GM23338 (cell line): ENCODE results near the gene PHKB. TPM values are rescaled to one million over a fixed set of nuclear protein-coding genes. Genes with fewer than 3 reads are reported as not detected.

Experiments used
- ATAC-seq: fragments of 200-7000 bp; cut with Tn5 transposase; 3 replicates; pipeline ENCODE4 v1.9.1; 2020
- DNase-seq: peaks from one replicate; pipeline ENCODE4 v3.0.0-alpha.2; 2015; ENCODE audit warnings: low spot score
- H2AFZ ChIP-seq: fragments of 200-600 bp; sonication (generic); 2 replicates; pipeline ENCODE4 v1.8.0; 2016; ENCODE audit warnings: antibody characterized with exemption, mild to moderate bottlenecking, moderate library complexity
- H3F3A ChIP-seq: fragments of 200-600 bp; sonication (generic); replicated peaks from 2 replicates; pipeline ENCODE4 v1.8.0; 2017; ENCODE audit warnings: antibody characterized with exemption, mixed run types, low read depth
- H3K27ac ChIP-seq: fragments of 200-600 bp; sonication (generic); 2 replicates; pipeline ENCODE4 v1.6.1; 2016; ENCODE audit warnings: low read depth
- H3K27me3 ChIP-seq: fragments of 200-600 bp; sonication (generic); 2 replicates; pipeline ENCODE4 v1.8.0; 2016; ENCODE audit warnings: mild to moderate bottlenecking, mixed run types, moderate library complexity; ENCODE audit not compliant: insufficient read depth
- H3K36me3 ChIP-seq: fragments of 200-600 bp; sonication (generic); 2 replicates; pipeline ENCODE4 v1.8.0; 2016; ENCODE audit warnings: mild to moderate bottlenecking; ENCODE audit not compliant: insufficient read depth
- H3K4me1 ChIP-seq: fragments of 200-600 bp; sonication (generic); 2 replicates; pipeline ENCODE4 v1.8.0; 2016; ENCODE audit warnings: mild to moderate bottlenecking, moderate library complexity; ENCODE audit not compliant: insufficient read depth
- H3K4me2 ChIP-seq: fragments of 200-600 bp; sonication (generic); 2 replicates; pipeline ENCODE4 v1.7.1; 2017; ENCODE audit warnings: mixed run types
- H3K4me3 ChIP-seq: fragments of 200-600 bp; sonication (generic); 2 replicates; pipeline ENCODE4 v1.6.1; 2016; ENCODE audit warnings: mixed run types
- H3K79me2 ChIP-seq: fragments of 200-600 bp; sonication (generic); replicated peaks from 2 replicates; pipeline ENCODE4 v1.8.0; 2017; ENCODE audit warnings: mild to moderate bottlenecking; ENCODE audit not compliant: insufficient read depth
- H3K9me2 ChIP-seq: fragments of 200-600 bp; sonication (generic); 2 replicates; pipeline ENCODE4 v1.8.0; 2017; ENCODE audit not compliant: insufficient read depth
- H4K20me1 ChIP-seq: fragments of 200-600 bp; sonication (generic); replicated peaks from 2 replicates; pipeline ENCODE4 v1.8.0; 2017; ENCODE audit warnings: mild to moderate bottlenecking; ENCODE audit not compliant: insufficient read depth
- H3K27ac Mint-ChIP-seq: 2 replicates; pipeline ENCODE4 v1.8.0; 2020; ENCODE audit warnings: inconsistent platforms, mild to moderate bottlenecking, moderate library complexity, mixed read lengths
- H3K27me3 Mint-ChIP-seq: 3 replicates; pipeline ENCODE4 v1.8.0; 2022; ENCODE audit warnings: low read depth, mild to moderate bottlenecking, moderate library complexity, mixed read lengths, inconsistent platforms; ENCODE audit not compliant: insufficient read depth, poor library complexity
- H3K36me3 Mint-ChIP-seq: 3 replicates; pipeline ENCODE4 v1.8.0; 2021; ENCODE audit warnings: low read depth, mild to moderate bottlenecking, inconsistent platforms, moderate library complexity, mixed read lengths
- H3K4me1 Mint-ChIP-seq: 3 replicates; pipeline ENCODE4 v1.8.0; 2020; ENCODE audit warnings: mild to moderate bottlenecking, inconsistent platforms, mixed read lengths
- H3K4me3 Mint-ChIP-seq: 3 replicates; pipeline ENCODE4 v1.8.0; 2021; ENCODE audit warnings: moderate library complexity, mild to moderate bottlenecking, inconsistent platforms, mixed read lengths
- H3K9me3 Mint-ChIP-seq: 3 replicates; pipeline ENCODE4 v1.8.0; 2020; ENCODE audit warnings: moderate library complexity, mild to moderate bottlenecking, inconsistent platforms, mixed read lengths
- CREB1 ChIP-seq: fragments of 250-450 bp; sonication (Bioruptor Pico); IDR thresholded peaks from 2 replicates; pipeline ENCODE4 v1.5.0; 2020; ENCODE audit warnings: low read depth, mild to moderate bottlenecking, moderate library complexity
- EZH2 ChIP-seq: fragments of 200-600 bp; sonication (generic); IDR thresholded peaks from one replicate; pipeline ENCODE4 v1.8.0; 2017; ENCODE audit warnings: antibody characterized with exemption, mild to moderate bottlenecking, low read depth; ENCODE audit not compliant: unreplicated experiment
- EZH2phosphoT487 ChIP-seq: fragments of 200-600 bp; sonication (generic); IDR thresholded peaks from one replicate; pipeline ENCODE4 v1.8.1; 2018; ENCODE audit warnings: antibody characterized with exemption; ENCODE audit not compliant: unreplicated experiment
- JUNB ChIP-seq: IDR thresholded peaks from one replicate; pipeline ENCODE4 v1.6.1; 2016; ENCODE audit warnings: antibody characterized with exemption; ENCODE audit not compliant: unreplicated experiment
- NANOG ChIP-seq: IDR thresholded peaks from 2 replicates; pipeline ENCODE4 v1.6.1; 2016; ENCODE audit warnings: antibody characterized with exemption, borderline replicate concordance
- POLR2AphosphoS5 ChIP-seq: IDR thresholded peaks from 2 replicates; pipeline ENCODE4 v1.6.1; 2016; ENCODE audit warnings: antibody characterized with exemption, low read depth
- STAT1 ChIP-seq: IDR thresholded peaks from one replicate; pipeline ENCODE4 v1.6.1; 2016; ENCODE audit warnings: antibody characterized with exemption; ENCODE audit not compliant: unreplicated experiment
- ZNF331 ChIP-seq: fragments of 250-450 bp; sonication (Bioruptor Pico); IDR thresholded peaks from 2 replicates; pipeline ENCODE4 v1.5.0; 2020; ENCODE audit warnings: low read depth, mild to moderate bottlenecking, moderate library complexity
- polyA plus RNA-seq: library from polyadenylated mRNA; unstranded; fragments of >200 nt; fragmentation: Nextera tagmentation; extraction: Ambion mirVana; gene quantifications from 2 replicates; pipeline ENCODE4 v1.2.1, GENCODE V29; 2016
- total RNA-seq: library from RNA; depleted of rRNA; stranded (reverse); fragments of >200 nt; shearing (Covaris generic); gene quantifications from 2 replicates; pipeline ENCODE4 v1.2.3, GENCODE V29; 2014
- TF ChIP-seq, protein P1 (sequence below): IDR thresholded peaks from one replicate; pipeline ENCODE4 v1.6.1; 2018; ENCODE audit warnings: antibody characterized with exemption; ENCODE audit not compliant: unreplicated experiment
- TF ChIP-seq, protein P2 (sequence below), 2 experiments: fragments of 200-600 bp in 1 of 2; sonication (generic) in 1 of 2; conservative IDR thresholded peaks; 2 replicates each; pipeline versions ENCODE4 v1.5.1 to v1.6.1; 2016 to 2017; ENCODE audit warnings: antibody characterized with exemption in 2 of 2, low read depth in 2 of 2, mild to moderate bottlenecking in 2 of 2, moderate library complexity in 1 of 2
- TF ChIP-seq, protein P3 (sequence below): IDR thresholded peaks from 2 replicates; pipeline ENCODE4 v1.6.1; 2016; ENCODE audit warnings: antibody characterized with exemption
- TF ChIP-seq, protein P4 (sequence below): fragments of 250-450 bp; sonication (Bioruptor Pico); IDR thresholded peaks from 2 replicates; pipeline ENCODE4 v1.5.0; 2020; ENCODE audit warnings: mild to moderate bottlenecking, moderate library complexity

The PHKB gene
- total and polyA plus RNA-seq, 2 experiments from 2014 or later: 20.3 to 57.3 TPM

DNA sequence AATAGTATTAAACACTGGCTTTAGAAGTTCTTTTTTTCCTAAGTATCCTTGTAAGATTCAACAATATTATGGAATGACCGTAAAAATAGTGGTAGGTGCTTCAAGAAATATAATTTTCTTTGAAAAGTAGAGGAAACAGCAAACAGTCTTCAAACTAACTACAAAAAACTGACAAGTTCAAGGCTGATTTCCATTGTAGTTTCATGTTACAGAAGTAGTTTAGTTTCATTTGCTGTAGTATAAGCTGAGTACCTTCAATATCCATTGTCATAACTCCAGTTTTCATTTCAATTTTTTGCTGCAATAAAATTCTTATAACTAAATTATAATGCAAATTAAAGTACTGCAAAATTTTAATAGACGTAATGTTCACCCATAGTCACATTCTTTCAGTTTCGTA lies 19.3 kb downstream of the PHKB start:
- no peaks in the 10 kb centered on the region for H3K4me1 ChIP-seq
- Mint-ChIP-seq H3K4me3 (no peak overlapping the region), H3K9me3 (no peaks in the 10 kb centered on the region), H3K36me3 (no peaks in the 10 kb centered on the region; the same call in 2 of the 3 replicates), H3K27ac (no peak overlapping the region), H3K27me3 (peaks cover 2% of the 10 kb centered on the region), H3K4me1 (no peaks in the 10 kb centered on the region)
- H3K27ac ChIP-seq: no peak overlapping the region
- H3F3A ChIP-seq: no peaks in the 10 kb centered on the region
- ATAC-seq: no peak
- H2AFZ ChIP-seq: no peak overlapping the region
- H3K36me3 ChIP-seq: no peaks in the 10 kb centered on the region
- no peak overlapping the region for H3K4me3 ChIP-seq
- no peaks in the 10 kb centered on the region for H3K27me3 ChIP-seq
- no peaks in the 10 kb centered on the region for H3K9me2 ChIP-seq
- H3K4me2 ChIP-seq: no peak overlapping the region
- no peak for DNase-seq
- TF ChIP-seq ZNF331 (CRISPR knock-in tag) (no peak), JUNB (no peak), EZH2phosphoT487 (no peak), NANOG (no peak), POLR2AphosphoS5 (no peak), STAT1 (no peak), CREB1 (CRISPR knock-in tag) (no peak), EZH2 (no peak)
- TF ChIP-seq, protein P1, sequence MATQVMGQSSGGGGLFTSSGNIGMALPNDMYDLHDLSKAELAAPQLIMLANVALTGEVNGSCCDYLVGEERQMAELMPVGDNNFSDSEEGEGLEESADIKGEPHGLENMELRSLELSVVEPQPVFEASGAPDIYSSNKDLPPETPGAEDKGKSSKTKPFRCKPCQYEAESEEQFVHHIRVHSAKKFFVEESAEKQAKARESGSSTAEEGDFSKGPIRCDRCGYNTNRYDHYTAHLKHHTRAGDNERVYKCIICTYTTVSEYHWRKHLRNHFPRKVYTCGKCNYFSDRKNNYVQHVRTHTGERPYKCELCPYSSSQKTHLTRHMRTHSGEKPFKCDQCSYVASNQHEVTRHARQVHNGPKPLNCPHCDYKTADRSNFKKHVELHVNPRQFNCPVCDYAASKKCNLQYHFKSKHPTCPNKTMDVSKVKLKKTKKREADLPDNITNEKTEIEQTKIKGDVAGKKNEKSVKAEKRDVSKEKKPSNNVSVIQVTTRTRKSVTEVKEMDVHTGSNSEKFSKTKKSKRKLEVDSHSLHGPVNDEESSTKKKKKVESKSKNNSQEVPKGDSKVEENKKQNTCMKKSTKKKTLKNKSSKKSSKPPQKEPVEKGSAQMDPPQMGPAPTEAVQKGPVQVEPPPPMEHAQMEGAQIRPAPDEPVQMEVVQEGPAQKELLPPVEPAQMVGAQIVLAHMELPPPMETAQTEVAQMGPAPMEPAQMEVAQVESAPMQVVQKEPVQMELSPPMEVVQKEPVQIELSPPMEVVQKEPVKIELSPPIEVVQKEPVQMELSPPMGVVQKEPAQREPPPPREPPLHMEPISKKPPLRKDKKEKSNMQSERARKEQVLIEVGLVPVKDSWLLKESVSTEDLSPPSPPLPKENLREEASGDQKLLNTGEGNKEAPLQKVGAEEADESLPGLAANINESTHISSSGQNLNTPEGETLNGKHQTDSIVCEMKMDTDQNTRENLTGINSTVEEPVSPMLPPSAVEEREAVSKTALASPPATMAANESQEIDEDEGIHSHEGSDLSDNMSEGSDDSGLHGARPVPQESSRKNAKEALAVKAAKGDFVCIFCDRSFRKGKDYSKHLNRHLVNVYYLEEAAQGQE: no peak
- TF ChIP-seq, protein P2, sequence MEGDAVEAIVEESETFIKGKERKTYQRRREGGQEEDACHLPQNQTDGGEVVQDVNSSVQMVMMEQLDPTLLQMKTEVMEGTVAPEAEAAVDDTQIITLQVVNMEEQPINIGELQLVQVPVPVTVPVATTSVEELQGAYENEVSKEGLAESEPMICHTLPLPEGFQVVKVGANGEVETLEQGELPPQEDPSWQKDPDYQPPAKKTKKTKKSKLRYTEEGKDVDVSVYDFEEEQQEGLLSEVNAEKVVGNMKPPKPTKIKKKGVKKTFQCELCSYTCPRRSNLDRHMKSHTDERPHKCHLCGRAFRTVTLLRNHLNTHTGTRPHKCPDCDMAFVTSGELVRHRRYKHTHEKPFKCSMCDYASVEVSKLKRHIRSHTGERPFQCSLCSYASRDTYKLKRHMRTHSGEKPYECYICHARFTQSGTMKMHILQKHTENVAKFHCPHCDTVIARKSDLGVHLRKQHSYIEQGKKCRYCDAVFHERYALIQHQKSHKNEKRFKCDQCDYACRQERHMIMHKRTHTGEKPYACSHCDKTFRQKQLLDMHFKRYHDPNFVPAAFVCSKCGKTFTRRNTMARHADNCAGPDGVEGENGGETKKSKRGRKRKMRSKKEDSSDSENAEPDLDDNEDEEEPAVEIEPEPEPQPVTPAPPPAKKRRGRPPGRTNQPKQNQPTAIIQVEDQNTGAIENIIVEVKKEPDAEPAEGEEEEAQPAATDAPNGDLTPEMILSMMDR (conservative IDR thresholded peaks at IDR 0.05; ENCODE audit: low read depth in 2 of 2): no peak
- TF ChIP-seq, protein P3, sequence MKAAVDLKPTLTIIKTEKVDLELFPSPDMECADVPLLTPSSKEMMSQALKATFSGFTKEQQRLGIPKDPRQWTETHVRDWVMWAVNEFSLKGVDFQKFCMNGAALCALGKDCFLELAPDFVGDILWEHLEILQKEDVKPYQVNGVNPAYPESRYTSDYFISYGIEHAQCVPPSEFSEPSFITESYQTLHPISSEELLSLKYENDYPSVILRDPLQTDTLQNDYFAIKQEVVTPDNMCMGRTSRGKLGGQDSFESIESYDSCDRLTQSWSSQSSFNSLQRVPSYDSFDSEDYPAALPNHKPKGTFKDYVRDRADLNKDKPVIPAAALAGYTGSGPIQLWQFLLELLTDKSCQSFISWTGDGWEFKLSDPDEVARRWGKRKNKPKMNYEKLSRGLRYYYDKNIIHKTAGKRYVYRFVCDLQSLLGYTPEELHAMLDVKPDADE: no peak
- TF ChIP-seq, protein P4, sequence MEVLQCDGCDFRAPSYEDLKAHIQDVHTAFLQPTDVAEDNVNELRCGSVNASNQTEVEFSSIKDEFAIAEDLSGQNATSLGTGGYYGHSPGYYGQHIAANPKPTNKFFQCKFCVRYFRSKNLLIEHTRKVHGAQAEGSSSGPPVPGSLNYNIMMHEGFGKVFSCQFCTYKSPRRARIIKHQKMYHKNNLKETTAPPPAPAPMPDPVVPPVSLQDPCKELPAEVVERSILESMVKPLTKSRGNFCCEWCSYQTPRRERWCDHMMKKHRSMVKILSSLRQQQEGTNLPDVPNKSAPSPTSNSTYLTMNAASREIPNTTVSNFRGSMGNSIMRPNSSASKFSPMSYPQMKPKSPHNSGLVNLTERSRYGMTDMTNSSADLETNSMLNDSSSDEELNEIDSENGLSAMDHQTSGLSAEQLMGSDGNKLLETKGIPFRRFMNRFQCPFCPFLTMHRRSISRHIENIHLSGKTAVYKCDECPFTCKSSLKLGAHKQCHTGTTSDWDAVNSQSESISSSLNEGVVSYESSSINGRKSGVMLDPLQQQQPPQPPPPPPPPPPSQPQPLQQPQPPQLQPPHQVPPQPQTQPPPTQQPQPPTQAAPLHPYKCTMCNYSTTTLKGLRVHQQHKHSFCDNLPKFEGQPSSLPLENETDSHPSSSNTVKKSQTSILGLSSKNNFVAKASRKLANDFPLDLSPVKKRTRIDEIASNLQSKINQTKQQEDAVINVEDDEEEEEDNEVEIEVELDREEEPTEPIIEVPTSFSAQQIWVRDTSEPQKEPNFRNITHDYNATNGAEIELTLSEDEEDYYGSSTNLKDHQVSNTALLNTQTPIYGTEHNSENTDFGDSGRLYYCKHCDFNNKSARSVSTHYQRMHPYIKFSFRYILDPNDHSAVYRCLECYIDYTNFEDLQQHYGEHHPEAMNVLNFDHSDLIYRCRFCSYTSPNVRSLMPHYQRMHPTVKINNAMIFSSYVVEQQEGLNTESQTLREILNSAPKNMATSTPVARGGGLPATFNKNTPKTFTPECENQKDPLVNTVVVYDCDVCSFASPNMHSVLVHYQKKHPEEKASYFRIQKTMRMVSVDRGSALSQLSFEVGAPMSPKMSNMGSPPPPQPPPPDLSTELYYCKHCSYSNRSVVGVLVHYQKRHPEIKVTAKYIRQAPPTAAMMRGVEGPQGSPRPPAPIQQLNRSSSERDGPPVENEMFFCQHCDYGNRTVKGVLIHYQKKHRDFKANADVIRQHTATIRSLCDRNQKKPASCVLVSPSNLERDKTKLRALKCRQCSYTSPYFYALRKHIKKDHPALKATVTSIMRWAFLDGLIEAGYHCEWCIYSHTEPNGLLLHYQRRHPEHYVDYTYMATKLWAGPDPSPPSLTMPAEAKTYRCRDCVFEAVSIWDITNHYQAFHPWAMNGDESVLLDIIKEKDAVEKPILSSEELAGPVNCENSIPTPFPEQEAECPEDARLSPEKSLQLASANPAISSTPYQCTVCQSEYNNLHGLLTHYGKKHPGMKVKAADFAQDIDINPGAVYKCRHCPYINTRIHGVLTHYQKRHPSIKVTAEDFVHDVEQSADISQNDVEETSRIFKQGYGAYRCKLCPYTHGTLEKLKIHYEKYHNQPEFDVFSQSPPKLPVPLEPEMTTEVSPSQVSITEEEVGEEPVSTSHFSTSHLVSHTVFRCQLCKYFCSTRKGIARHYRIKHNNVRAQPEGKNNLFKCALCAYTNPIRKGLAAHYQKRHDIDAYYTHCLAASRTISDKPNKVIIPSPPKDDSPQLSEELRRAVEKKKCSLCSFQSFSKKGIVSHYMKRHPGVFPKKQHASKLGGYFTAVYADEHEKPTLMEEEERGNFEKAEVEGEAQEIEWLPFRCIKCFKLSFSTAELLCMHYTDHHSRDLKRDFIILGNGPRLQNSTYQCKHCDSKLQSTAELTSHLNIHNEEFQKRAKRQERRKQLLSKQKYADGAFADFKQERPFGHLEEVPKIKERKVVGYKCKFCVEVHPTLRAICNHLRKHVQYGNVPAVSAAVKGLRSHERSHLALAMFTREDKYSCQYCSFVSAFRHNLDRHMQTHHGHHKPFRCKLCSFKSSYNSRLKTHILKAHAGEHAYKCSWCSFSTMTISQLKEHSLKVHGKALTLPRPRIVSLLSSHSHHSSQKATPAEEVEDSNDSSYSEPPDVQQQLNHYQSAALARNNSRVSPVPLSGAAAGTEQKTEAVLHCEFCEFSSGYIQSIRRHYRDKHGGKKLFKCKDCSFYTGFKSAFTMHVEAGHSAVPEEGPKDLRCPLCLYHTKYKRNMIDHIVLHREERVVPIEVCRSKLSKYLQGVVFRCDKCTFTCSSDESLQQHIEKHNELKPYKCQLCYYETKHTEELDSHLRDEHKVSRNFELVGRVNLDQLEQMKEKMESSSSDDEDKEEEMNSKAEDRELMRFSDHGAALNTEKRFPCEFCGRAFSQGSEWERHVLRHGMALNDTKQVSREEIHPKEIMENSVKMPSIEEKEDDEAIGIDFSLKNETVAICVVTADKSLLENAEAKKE (CRISPR knock-in tag): no peak
- no peaks in the 10 kb centered on the region for H4K20me1 ChIP-seq
- peaks cover 11% of the 10 kb centered on the region; the same call in 1 of the 2 replicates for H3K79me2 ChIP-seq
